ENCODE results near the gene MYO3B. TPM values are rescaled to one million over a fixed set of nuclear protein-coding genes. Genes with fewer than 3 reads are reported as not detected.
"Not testable (repeated sequence)": the region's sequence is repeated elsewhere in the genome, so short reads cannot be mapped to it uniquely, and the experiment has no call there.

Gene MYO3B
- polyA plus RNA-seq, 5 donors: 2.3 to 3.8 (median 3.1) TPM

GRCh38 chr2:170212625-170213280 lies 34.8 kb downstream of the MYO3B start:
- DNase-seq: no peak

DNA sequence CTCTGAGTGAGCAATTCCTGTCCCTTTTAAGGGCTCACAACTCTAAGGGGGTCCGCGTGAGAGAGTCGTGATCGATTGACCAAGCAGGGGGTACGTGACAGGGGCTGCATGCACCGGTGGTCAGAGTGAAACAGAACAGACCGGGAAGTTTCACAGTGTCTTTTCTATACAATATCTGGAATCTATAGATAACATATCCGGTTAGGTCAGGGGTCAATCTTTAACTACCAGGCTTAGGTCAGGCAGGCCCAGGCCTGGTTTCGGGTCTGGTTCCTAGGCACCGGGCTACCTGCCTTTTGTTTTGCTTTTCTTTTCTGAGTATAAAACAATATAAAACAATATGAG lies 35.3 kb downstream of the MYO3B start:
- not testable (repeated sequence) for DNase-seq

DNA sequence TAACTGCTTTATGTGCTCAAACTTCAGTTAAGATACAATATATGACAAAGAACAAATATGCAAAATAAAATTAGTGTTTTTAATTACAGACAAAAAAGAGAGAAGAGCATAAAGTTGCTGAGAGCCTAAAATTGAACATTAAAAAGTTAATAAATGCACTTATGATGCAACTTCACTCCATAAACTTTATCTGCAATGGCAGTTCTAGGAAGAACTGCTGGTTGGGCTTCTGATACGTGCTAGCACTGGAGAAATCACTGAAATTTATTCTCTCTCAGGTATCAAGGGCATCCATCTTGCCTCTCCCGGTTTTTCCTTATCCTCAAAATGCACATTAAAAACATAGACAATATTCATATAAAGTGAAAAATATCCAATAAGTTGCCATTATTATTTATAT lies 35.7 kb downstream of the MYO3B start:
- no peak for DNase-seq

DNA sequence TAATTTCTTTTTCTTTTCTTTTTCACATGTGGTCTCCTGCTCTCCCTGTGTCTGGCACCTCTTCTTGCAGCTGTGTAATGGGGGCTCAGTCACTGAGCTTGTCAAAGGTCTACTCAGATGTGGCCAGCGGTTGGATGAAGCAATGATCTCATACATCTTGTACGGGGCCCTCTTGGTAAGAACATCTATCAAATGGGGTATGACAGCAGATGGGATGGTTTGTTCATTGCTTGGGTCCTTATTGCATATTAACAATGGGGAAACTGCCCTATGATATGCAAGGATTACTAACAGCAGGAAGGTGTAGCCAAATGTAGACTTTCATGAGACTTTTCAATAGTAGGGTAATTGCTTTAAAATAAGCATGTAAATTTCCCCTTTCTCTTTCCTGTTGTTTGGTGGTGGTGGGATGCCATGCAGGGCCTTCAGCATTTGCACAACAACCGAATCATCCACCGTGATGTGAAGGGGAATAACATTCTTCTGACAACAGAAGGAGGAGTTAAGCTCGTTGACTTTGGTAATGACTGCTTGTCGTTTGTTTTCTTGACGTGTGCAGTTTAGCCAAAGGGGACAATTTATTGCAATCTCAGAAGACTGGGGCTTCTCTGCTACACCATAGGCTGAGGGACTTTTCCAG lies 36.5 kb downstream of the MYO3B start:
- no peak for DNase-seq

- DNase-seq: no peak
Measured at GRCh38 chr2:170215021-170215420, 37.1 kb downstream of the MYO3B start.

GRCh38 chr2:170216428-170216827 lies 38.5 kb downstream of the MYO3B start:
- DNase-seq: no peak

DNA sequence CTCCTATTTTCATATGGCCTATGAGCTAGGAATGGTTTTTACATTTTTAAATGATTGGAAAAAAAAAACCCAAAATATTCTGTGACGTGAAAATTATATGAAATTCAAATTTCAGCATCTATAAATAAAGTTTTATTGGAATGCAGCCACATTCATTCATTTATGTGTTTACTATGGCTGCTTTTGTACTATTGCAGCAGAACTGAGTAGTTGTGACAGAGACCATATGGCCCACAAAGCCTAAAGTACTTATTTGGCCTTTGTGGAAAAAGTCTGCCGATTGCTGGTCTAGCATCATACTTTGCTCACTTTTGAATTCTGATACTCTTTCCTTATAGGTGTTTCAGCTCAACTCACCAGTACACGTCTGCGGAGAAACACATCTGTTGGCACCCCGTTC lies 39.0 kb downstream of the MYO3B start:
- DNase-seq: no peak

DNA sequence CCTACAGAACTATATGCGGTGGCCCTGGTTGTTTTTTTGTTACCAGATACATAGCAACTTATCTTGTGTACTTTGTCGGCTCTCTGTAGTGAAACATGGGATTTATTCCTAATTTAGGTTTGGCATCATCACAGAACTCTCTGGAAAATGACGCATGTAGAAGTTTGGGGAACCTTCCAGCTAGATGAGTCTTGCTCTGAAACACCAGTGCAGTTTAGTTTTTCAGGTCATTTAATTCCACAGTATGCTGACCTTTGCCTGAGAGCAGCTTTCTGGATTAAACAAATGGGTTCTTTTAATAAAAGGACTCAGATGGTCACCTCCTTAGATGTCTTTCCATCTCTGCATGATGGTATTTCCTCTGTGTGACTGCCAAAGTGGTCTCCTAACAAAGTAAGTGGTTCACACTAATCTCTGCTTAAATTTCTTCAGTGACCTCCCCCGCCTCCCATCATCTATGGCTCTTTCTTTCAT lies 39.9 kb downstream of the MYO3B start:
- no peak for DNase-seq

DNA sequence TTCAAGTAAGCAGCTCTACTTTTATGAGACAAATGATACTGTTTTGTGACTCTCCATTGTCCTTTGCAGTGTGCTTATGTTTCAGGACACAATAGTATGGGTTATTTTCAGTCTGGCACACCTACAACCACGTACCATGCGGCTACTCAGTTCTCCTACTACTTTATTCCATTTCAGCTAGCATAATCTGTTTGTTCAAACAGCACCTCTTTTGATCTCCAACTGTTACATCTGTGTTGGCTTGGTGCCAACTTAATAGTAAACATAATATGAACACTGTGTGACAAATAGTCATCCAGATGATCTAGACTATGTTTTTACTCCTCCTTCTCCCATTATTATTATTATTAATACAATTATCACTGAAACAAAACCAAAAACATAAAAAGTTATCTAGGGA lies 40.5 kb downstream of the MYO3B start:
- no peak for DNase-seq

DNA sequence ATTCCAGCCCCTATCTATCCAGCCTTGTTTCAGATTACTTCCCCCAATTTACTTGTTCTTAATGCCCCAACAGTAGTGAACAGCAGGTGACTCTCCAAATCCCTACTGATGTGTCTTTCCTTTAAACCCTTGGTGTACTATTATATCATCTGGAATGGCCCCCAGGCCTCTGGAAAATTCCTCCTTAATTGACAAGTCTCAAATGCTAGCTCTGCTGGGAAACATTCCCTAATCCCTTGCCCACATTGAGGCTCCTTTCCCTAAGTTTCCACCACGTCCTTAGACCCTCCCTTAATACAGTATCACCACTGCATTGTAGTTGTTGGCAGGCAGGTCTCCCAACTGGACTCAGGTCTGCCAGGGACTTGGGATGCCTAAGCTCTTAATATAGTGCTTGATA lies 41.0 kb downstream of the MYO3B start:
- DNase-seq: no peak

GRCh38 chr2:170221317-170222288 lies 43.7 kb downstream of the MYO3B start:
- DNase-seq: no peak

DNA sequence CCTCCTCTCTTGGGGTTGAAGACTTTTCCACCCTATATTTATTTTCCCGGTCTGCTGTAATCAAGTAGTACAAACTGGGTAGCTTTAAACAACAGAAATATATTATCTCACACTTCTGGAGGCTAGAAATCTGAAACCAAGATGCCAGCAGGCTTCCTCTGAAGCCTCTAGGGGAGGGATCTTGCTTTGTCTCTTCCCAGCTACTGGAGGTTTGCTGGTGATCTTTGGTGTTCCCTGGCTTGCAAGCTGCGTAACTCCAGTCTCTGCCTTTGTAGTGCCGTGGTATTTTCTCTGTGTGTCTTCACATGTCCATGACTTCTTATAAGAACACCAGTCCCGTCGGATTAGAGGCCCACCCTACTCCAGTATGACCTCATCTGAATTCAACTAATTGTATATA lies 44.4 kb downstream of the MYO3B start:
- DNase-seq: no peak

- no peak for DNase-seq
Measured at GRCh38 chr2:170222842-170223241, 44.9 kb downstream of the MYO3B start.

GRCh38 chr2:170224692-170225294 lies 46.8 kb downstream of the MYO3B start:
- peak; percentile 76 to 77 for DNase-seq

GRCh38 chr2:170226216-170226615 lies 48.3 kb downstream of the MYO3B start:
- DNase-seq: no peak

- no peak for DNase-seq
Measured at GRCh38 chr2:170227507-170227947, 49.6 kb downstream of the MYO3B start.

DNA sequence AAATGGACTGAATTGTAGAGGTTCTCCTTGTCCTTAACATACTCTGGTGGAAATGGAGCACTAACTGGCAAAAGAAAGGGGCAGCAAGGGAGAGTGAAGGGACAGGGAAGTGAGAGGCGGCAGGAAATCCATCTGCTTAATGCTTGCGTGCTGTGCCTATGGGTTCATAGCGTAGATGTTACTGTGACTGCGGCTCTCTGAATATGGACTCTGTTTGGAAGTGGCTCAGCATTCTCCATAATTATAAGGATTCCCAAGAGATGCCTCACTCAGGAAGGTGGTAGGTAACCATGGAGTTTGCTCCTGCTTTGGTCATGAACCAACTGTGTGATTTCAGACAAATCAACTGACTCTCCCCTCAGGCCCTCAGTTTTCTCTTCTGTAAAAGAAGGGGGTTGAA lies 50.0 kb downstream of the MYO3B start:
- no peak for DNase-seq

DNA sequence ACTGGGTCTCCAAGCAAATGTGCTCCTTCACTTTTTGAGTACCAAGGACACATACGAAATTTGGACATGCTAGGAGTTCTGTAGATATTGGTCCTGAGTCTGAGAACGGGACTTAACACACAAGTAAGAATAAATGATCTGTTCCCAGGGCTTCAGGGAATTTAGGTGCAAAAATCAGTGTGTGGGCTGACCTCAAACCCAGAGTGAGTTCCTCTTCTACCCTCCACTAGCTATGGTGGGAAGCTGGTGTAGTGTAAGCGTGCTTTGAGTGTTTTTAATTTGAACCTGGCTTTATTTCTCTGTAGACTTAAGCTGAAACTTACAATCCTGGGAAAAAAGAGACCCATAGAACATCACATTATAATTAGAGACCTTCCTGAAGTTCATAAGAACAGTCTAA lies 50.5 kb downstream of the MYO3B start:
- DNase-seq: no peak

- DNase-seq: no peak
Measured at GRCh38 chr2:170229125-170229524, 51.2 kb downstream of the MYO3B start.

- no peak for DNase-seq
Measured at GRCh38 chr2:170229744-170230143, 51.8 kb downstream of the MYO3B start.

GRCh38 chr2:170235860-170236679 lies 58.1 kb downstream of the MYO3B start:
- no peak for DNase-seq
